ENCODE measurements around the gene ATP8B1. TPM values are rescaled to one million over a fixed set of nuclear protein-coding genes. Genes with fewer than 3 reads are reported as not detected.
A peak's percentile ranks its signal among the peaks of the same experiment; 100 is the strongest.

ATP8B1 gene
- total and polyA plus RNA-seq, 9 of the 15 experiments (the other 6 are each of a cell fraction or from before 2014, with no cell fraction given): 0.01 to 0.22 (median 0.03) TPM; not detected in 3

DNA sequence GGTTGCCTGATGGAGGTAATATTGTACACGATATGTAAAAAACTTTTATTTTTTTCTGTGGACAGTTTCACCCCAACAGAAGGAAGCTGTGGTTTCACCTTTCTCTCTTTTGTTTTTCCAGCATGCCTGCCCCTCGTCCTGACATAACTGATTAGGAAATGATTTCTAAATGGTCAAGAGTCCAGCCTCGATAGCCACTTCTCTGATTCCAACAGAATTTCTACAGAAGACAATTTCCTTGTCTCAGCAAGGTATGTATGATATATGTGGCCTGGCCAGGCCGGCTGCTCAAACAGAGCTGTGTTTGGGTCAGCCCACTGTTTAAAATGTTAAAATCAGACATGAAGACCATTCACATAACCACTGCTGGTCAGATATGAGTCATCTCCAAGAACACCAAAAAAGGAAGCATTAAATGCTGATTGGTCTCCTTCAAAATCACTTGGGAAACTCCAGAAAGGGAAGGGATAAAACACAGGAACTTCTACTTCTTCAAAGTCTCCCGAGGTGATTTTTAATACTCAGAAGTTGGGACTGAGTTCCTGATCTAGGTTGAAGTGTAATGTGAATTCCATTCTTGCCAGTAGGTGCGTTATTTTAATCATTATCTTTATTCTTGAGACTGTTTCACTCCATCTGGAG is 22.3 kb downstream of the ATP8B1 start:
- Histone ChIP-seq H3K9ac (ENCODE audit: insufficient read depth in 1 of 2, low read depth in 2 of 2, low read length in 2 of 2) (no peak overlapping the region), H3K79me2 (ENCODE audit: control insufficient read depth, insufficient read depth, low read length) (no peaks in the 10 kb centered on the region), H3K4me1 (replicated peaks in 1 of 2; ENCODE audit: control insufficient read depth in 2 of 2, insufficient read depth in 2 of 2, low read length in 2 of 2) (peaks cover 7 to 24% of the 10 kb centered on the region in 2 experiments; a peak in 4 of 5 replicates), H3K27ac (ENCODE audit: extremely low read depth, low read depth, low read length) (peak overlapping the region; percentile 48; the same call in 1 of the 3 replicates), H3K4me3 (no peak overlapping the region), H2AFZ (ENCODE audit: low read depth, low read length) (peak overlapping the region; percentile 54), H3K9me3 (replicated peaks; ENCODE audit: control insufficient read depth, insufficient read depth, low read depth, low read length) (no peaks in the 10 kb centered on the region), H3K36me3 (ENCODE audit: control insufficient read depth, insufficient read depth, low read length) (no peaks in the 10 kb centered on the region), H4K20me1 (replicated peaks; ENCODE audit: control insufficient read depth, insufficient read depth, low read length) (no peaks in the 10 kb centered on the region), H3K9me1 (ENCODE audit: control insufficient read depth, insufficient read depth, low read length) (peaks cover 3% of the 10 kb centered on the region), H3K4me2 (ENCODE audit: insufficient read depth, low read length) (peak overlapping the region; percentile 28; the same call in 1 of the 2 replicates), H3K27me3 (ENCODE audit: control insufficient read depth in 2 of 2, insufficient read depth in 2 of 2, low read length in 2 of 2) (no peaks in the 10 kb centered on the region)
- DNase-seq (ENCODE audit: extremely low read depth in 1 of 4, low spot score in 3 of 4): peak in 3 of 4 experiments; percentile 7 to 50 (median 37)
- in situ Hi-C loops (cut with MboI): no loop called here
- FAIRE-seq: peak; percentile 70
- CTCF ChIA-PET (ENCODE audit: low intra/inter-chr PET ratio): no interaction called here
- intact Hi-C loops (cut with micrococcal nuclease): no loop called here
- 7% methylated on average over 6 of the region's 6 CpGs for WGBS (ENCODE audit: insufficient coverage, low coverage, missing lambda C conversion rate)
- POLR2A ChIA-PET: interaction anchor here (0.7 to 1.2 kb wide), 3 partner anchors 12 to 24 kb away, joined by 3 to 6 read pairs (median 3); no protein-coding TSS in a partner anchor
- peak; percentile 66 for ATAC-seq
- no TSS peak for BruUV-seq (replicated peaks)
- TF ChIP-seq, protein P1, sequence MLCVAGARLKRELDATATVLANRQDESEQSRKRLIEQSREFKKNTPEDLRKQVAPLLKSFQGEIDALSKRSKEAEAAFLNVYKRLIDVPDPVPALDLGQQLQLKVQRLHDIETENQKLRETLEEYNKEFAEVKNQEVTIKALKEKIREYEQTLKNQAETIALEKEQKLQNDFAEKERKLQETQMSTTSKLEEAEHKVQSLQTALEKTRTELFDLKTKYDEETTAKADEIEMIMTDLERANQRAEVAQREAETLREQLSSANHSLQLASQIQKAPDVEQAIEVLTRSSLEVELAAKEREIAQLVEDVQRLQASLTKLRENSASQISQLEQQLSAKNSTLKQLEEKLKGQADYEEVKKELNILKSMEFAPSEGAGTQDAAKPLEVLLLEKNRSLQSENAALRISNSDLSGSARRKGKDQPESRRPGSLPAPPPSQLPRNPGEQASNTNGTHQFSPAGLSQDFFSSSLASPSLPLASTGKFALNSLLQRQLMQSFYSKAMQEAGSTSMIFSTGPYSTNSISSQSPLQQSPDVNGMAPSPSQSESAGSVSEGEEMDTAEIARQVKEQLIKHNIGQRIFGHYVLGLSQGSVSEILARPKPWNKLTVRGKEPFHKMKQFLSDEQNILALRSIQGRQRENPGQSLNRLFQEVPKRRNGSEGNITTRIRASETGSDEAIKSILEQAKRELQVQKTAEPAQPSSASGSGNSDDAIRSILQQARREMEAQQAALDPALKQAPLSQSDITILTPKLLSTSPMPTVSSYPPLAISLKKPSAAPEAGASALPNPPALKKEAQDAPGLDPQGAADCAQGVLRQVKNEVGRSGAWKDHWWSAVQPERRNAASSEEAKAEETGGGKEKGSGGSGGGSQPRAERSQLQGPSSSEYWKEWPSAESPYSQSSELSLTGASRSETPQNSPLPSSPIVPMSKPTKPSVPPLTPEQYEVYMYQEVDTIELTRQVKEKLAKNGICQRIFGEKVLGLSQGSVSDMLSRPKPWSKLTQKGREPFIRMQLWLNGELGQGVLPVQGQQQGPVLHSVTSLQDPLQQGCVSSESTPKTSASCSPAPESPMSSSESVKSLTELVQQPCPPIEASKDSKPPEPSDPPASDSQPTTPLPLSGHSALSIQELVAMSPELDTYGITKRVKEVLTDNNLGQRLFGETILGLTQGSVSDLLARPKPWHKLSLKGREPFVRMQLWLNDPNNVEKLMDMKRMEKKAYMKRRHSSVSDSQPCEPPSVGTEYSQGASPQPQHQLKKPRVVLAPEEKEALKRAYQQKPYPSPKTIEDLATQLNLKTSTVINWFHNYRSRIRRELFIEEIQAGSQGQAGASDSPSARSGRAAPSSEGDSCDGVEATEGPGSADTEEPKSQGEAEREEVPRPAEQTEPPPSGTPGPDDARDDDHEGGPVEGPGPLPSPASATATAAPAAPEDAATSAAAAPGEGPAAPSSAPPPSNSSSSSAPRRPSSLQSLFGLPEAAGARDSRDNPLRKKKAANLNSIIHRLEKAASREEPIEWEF (CRISPR knock-in tag; IDR thresholded peaks at IDR 0.05): peak; percentile 53; the same call in 1 of the 2 replicates
- TF ChIP-seq ZNF143 (CRISPR knock-in tag; IDR thresholded peaks at IDR 0.05) (no peak), SIRT6 (IDR thresholded peaks at IDR 0.05; ENCODE audit: low read depth, low read length) (no peak), TEAD1 (CRISPR knock-in tag; IDR thresholded peaks at IDR 0.05) (peak in 1 of 2 experiments; percentile 36; a peak in 1 of 4 replicates), SREBF2 (CRISPR knock-in tag; IDR thresholded peaks at IDR 0.05) (no peak), ZNF76 (CRISPR knock-in tag; IDR thresholded peaks at IDR 0.05; ENCODE audit: borderline replicate concordance) (no peak), CBFA2T2 (conservative IDR thresholded peaks at IDR 0.05) (no peak), ZNF507 (tag; conservative IDR thresholded peaks at IDR 0.05) (no peak), DPF2 (IDR thresholded peaks at IDR 0.05) (0 out of 2 replicates have a peak, but pooled peaks have one; percentile 23), NR1H2 (CRISPR knock-in tag; IDR thresholded peaks at IDR 0.05) (no peak), HDAC8 (tag; IDR thresholded peaks at IDR 0.05) (no peak)
- TF ChIP-seq, protein P2, sequence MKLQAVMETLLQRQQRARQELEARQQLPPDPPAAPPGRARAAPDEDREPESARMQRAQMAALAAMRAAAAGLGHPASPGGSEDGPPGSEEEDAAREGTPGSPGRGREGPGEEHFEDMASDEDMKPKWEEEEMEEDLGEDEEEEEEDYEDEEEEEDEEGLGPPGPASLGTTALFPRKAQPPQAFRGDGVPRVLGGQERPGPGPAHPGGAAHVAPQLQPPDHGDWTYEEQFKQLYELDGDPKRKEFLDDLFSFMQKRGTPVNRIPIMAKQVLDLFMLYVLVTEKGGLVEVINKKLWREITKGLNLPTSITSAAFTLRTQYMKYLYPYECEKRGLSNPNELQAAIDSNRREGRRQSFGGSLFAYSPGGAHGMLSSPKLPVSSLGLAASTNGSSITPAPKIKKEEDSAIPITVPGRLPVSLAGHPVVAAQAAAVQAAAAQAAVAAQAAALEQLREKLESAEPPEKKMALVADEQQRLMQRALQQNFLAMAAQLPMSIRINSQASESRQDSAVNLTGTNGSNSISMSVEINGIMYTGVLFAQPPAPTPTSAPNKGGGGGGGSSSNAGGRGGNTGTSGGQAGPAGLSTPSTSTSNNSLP (IDR thresholded peaks at IDR 0.05; ENCODE audit: borderline replicate concordance, low read depth, low read length): 0 out of 2 replicates have a peak, but pooled peaks have one; percentile 17
- TF ChIP-seq, protein P3, sequence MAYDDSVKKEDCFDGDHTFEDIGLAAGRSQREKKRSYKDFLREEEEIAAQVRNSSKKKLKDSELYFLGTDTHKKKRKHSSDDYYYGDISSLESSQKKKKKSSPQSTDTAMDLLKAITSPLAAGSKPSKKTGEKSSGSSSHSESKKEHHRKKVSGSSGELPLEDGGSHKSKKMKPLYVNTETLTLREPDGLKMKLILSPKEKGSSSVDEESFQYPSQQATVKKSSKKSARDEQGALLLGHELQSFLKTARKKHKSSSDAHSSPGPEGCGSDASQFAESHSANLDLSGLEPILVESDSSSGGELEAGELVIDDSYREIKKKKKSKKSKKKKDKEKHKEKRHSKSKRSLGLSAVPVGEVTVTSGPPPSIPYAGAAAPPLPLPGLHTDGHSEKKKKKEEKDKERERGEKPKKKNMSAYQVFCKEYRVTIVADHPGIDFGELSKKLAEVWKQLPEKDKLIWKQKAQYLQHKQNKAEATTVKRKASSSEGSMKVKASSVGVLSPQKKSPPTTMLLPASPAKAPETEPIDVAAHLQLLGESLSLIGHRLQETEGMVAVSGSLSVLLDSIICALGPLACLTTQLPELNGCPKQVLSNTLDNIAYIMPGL (CRISPR knock-in tag; IDR thresholded peaks at IDR 0.05): no peak
